ENCODE data around the gene CHN2.
"Not testable (repeated sequence)": the region's sequence is repeated elsewhere in the genome, so short reads cannot be mapped to it uniquely, and the experiment has no call there.

Gene CHN2

GRCh38 chr7:29189743-29190201, 4.8 kb upstream of the CHN2 start:
- peak in 2 of 4 experiments; percentile 21 to 26 for DNase-seq (ENCODE audit: low read depth in 4 of 4, low spot score in 1 of 4)

- DNase-seq (ENCODE audit: low read depth in 4 of 4, low spot score in 1 of 4): no peak
These were observed 4.1 kb upstream of the CHN2 start for GRCh38 chr7:29190349-29191045.

- no peak for DNase-seq (ENCODE audit: low read depth in 4 of 4, low spot score in 1 of 4)
These were observed 2.3 kb upstream of the CHN2 start for GRCh38 chr7:29192323-29192722.

- no peak for DNase-seq (ENCODE audit: low read depth in 4 of 4, low spot score in 1 of 4)
These were observed 1.8 kb upstream of the CHN2 start for GRCh38 chr7:29192811-29193210.

- no peak for DNase-seq (ENCODE audit: low read depth in 4 of 4, low spot score in 1 of 4)
These were observed 1.0 kb upstream of the CHN2 start for GRCh38 chr7:29193316-29194205.

GRCh38 chr7:29194206-29194593, 375 bp upstream of the CHN2 start:
- no peak for DNase-seq (ENCODE audit: low read depth in 4 of 4, low spot score in 1 of 4)

- no peak for DNase-seq (ENCODE audit: low read depth in 4 of 4, low spot score in 1 of 4)
These were observed 1.6 kb downstream of the CHN2 start for GRCh38 chr7:29196191-29196590.

- no peak for DNase-seq (ENCODE audit: low read depth in 4 of 4, low spot score in 1 of 4)
These were observed 2.5 kb downstream of the CHN2 start for GRCh38 chr7:29196971-29197595.

- no peak for DNase-seq (ENCODE audit: low read depth in 4 of 4, low spot score in 1 of 4)
These were observed 3.3 kb downstream of the CHN2 start for GRCh38 chr7:29197916-29198315.

GRCh38 chr7:29199776-29200175, 5.2 kb downstream of the CHN2 start:
- no peak for DNase-seq (ENCODE audit: low read depth in 4 of 4, low spot score in 1 of 4)

GRCh38 chr7:29202651-29203069, 8.1 kb downstream of the CHN2 start:
- DNase-seq (ENCODE audit: low read depth in 4 of 4, low spot score in 1 of 4): no peak

- no peak for DNase-seq (ENCODE audit: low read depth in 4 of 4, low spot score in 1 of 4)
These were observed 10.1 kb downstream of the CHN2 start for GRCh38 chr7:29204491-29205272.

- no peak for DNase-seq (ENCODE audit: low read depth in 4 of 4, low spot score in 1 of 4)
These were observed 12.7 kb downstream of the CHN2 start for GRCh38 chr7:29207162-29207801.

- no peak for DNase-seq (ENCODE audit: low read depth in 4 of 4, low spot score in 1 of 4)
These were observed 14.1 kb downstream of the CHN2 start for GRCh38 chr7:29208410-29209250.

GRCh38 chr7:29209745-29210144, 15.2 kb downstream of the CHN2 start:
- no peak for DNase-seq (ENCODE audit: low read depth in 4 of 4, low spot score in 1 of 4)

GRCh38 chr7:29212736-29213135, 18.2 kb downstream of the CHN2 start:
- DNase-seq (ENCODE audit: low read depth in 4 of 4, low spot score in 1 of 4): not testable (repeated sequence)

GRCh38 chr7:29214056-29214455, 19.5 kb downstream of the CHN2 start:
- DNase-seq (ENCODE audit: low read depth in 4 of 4, low spot score in 1 of 4): no peak

- no peak for DNase-seq (ENCODE audit: low read depth in 4 of 4, low spot score in 1 of 4)
These were observed 20.2 kb downstream of the CHN2 start for GRCh38 chr7:29214816-29215215.

- DNase-seq (ENCODE audit: low read depth in 4 of 4, low spot score in 1 of 4): no peak
These were observed 21.6 kb downstream of the CHN2 start for GRCh38 chr7:29216128-29216527.

- DNase-seq (ENCODE audit: low read depth in 4 of 4, low spot score in 1 of 4): no peak
These were observed 22.5 kb downstream of the CHN2 start for GRCh38 chr7:29217113-29217512.

All from stimulated activated CD4-positive, alpha-beta T cell treated with anti-CD3 and anti-CD28 coated beads, Interleukin-1b, Interleukin-23, amount 100 ng/mL, for 24 hours (primary cell).